ENCODE measurements around the gene CCDC152. TPM values are rescaled to one million over a fixed set of nuclear protein-coding genes. Genes with fewer than 3 reads are reported as not detected.
"Not testable (repeated sequence)": the region's sequence is repeated elsewhere in the genome, so short reads cannot be mapped to it uniquely, and the experiment has no call there.

Gene CCDC152
- total RNA-seq, 1 experiment from 2014 or later, result not detected

DNA sequence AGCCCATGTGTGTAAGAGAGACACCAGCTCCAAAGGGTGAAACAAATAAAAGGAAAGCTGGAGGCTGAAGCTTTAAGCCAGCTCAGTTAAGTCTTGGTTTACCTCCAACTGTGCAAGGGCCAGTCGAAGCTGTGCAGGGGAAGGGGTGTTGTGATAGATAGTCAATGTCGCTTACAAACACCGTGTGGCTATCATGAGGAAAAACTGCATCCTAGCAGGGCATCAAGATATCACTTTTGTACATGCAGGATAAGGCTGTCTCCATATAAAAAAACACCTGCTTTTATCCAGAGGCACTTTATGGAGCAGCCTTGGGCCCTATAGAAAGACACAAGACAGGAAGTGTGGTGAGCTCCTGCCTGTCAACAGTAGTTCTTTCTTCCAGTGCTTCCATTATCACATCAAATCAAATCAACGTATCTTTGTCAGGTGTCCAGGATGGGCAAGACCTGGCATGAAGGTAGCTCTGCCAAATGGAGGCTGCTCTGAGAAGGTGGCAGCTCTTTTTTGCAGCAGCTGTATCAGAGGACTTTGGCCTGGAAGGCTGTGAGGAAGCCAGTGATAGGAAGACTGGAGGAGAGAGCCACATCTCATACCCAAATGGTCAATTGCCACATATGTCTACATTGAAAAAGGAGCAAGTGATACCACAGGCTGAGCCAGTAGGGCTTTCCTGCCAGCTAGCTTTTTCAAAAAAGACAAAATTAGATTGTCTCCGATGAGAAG, 84.4 kb downstream of the CCDC152 start:
- Mint-ChIP-seq H3K9me3 (ENCODE audit: unreplicated experiment) (peaks cover 13% of the 10 kb centered on the region), H3K36me3 (ENCODE audit: insufficient read depth, unreplicated experiment) (no peaks in the 10 kb centered on the region), H3K4me1 (ENCODE audit: low read depth, unreplicated experiment) (peaks cover 18% of the 10 kb centered on the region), H3K4me3 (ENCODE audit: unreplicated experiment) (no peak overlapping the region), H3K27ac (ENCODE audit: unreplicated experiment) (no peak overlapping the region), H3K27me3 (ENCODE audit: insufficient read depth, unreplicated experiment) (no peaks in the 10 kb centered on the region)
- TF ChIP-seq, protein P1, sequence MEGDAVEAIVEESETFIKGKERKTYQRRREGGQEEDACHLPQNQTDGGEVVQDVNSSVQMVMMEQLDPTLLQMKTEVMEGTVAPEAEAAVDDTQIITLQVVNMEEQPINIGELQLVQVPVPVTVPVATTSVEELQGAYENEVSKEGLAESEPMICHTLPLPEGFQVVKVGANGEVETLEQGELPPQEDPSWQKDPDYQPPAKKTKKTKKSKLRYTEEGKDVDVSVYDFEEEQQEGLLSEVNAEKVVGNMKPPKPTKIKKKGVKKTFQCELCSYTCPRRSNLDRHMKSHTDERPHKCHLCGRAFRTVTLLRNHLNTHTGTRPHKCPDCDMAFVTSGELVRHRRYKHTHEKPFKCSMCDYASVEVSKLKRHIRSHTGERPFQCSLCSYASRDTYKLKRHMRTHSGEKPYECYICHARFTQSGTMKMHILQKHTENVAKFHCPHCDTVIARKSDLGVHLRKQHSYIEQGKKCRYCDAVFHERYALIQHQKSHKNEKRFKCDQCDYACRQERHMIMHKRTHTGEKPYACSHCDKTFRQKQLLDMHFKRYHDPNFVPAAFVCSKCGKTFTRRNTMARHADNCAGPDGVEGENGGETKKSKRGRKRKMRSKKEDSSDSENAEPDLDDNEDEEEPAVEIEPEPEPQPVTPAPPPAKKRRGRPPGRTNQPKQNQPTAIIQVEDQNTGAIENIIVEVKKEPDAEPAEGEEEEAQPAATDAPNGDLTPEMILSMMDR (IDR thresholded peaks at IDR 0.05; ENCODE audit: insufficient read depth in 1 of 2, low read depth in 1 of 2, low read length in 1 of 2, severe bottlenecking in 1 of 2, unreplicated experiment in 1 of 2), result no peak
- BruUV-seq (replicated peaks), result no TSS peak
- H3K36me3 ChIP-seq (ENCODE audit: control insufficient read depth, insufficient read depth, low read length), result no peaks in the 10 kb centered on the region
- DNase-seq, result no peak
- POLR2A ChIA-PET, result no interaction called here
- CTCF ChIA-PET, result no interaction called here
- H3K4me3 ChIP-seq (ENCODE audit: low read depth, low read length), result no peak overlapping the region
- intact Hi-C loops (cut with micrococcal nuclease; ENCODE audit: unreplicated experiment), result no loop called here
- H3K4me1 ChIP-seq, result peaks cover 12% of the 10 kb centered on the region
- no peaks in the 10 kb centered on the region for H3K9me3 ChIP-seq
- no peaks in the 10 kb centered on the region for H3K27me3 ChIP-seq (replicated peaks; ENCODE audit: control insufficient read depth, insufficient read depth, low read length)

DNA sequence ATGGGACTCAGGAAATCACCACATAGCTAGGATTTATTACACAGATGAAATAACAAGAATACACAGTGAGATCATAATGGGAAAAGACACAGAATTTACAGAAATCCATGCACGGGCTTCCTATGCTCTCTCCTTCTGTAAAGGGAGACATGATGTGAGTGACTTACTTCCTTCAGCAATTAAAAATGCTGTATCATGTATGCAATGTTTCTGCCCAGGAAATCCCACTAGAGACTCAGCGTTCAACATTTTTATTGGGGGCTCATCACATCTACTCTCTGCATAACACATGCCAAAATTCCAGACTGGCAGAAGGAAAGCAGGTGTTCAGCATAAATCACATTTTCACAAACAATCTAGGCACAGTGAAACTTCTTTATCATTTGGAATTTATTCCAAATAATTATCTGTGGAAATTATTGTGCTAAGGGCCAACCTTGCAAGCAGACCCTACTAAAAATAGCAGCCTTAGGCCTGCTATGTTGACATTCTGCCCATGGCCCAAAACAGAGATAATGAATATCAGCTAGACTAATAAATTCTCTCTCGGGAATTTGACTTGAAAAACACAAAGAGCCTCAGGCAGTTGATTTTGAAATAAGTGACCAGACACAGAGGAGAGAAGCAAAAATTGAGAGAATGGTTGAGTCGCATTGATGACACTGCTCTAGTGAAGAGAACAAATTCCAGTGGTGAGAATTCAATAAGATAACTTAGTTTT, 86.5 kb downstream of the CCDC152 start:
- ChIA-PET CTCF (interaction anchor here (1.0 kb wide), 1 partner anchor 46 kb away, joined by 4 read pairs; no protein-coding TSS in a partner anchor), POLR2A (no interaction called here)
- intact Hi-C loops (cut with micrococcal nuclease; ENCODE audit: unreplicated experiment), result no loop called here
- Mint-ChIP-seq H3K27me3 (ENCODE audit: insufficient read depth, unreplicated experiment) (no peaks in the 10 kb centered on the region), H3K4me1 (ENCODE audit: low read depth, unreplicated experiment) (peaks cover 18% of the 10 kb centered on the region), H3K4me3 (ENCODE audit: unreplicated experiment) (no peak overlapping the region), H3K27ac (ENCODE audit: unreplicated experiment) (peak overlapping the region; percentile 3), H3K9me3 (ENCODE audit: unreplicated experiment) (peaks cover 13% of the 10 kb centered on the region), H3K36me3 (ENCODE audit: insufficient read depth, unreplicated experiment) (no peaks in the 10 kb centered on the region)
- BruUV-seq (replicated peaks), result no TSS peak
- no peaks in the 10 kb centered on the region for H3K36me3 ChIP-seq (ENCODE audit: control insufficient read depth, insufficient read depth, low read length)
- H3K4me3 ChIP-seq (ENCODE audit: low read depth, low read length), result no peak overlapping the region
- DNase-seq, result no peak
- H3K27me3 ChIP-seq (replicated peaks; ENCODE audit: control insufficient read depth, insufficient read depth, low read length), result no peaks in the 10 kb centered on the region
- no peaks in the 10 kb centered on the region for H3K9me3 ChIP-seq
- peaks cover 12% of the 10 kb centered on the region for H3K4me1 ChIP-seq
- TF ChIP-seq, protein P1 (IDR thresholded peaks at IDR 0.05; ENCODE audit: insufficient read depth in 1 of 2, low read depth in 1 of 2, low read length in 1 of 2, severe bottlenecking in 1 of 2, unreplicated experiment in 1 of 2), result no peak

GRCh38 chr5:42843675-42844292, 87.2 kb downstream of the CCDC152 start:
- POLR2A ChIA-PET, result no interaction called here
- DNase-seq, result no peak
- H3K9me3 Mint-ChIP-seq (ENCODE audit: unreplicated experiment), result peaks cover 13% of the 10 kb centered on the region
- Histone ChIP-seq H3K36me3 (ENCODE audit: control insufficient read depth, insufficient read depth, low read length) (no peaks in the 10 kb centered on the region), H3K27me3 (replicated peaks; ENCODE audit: control insufficient read depth, insufficient read depth, low read length) (no peaks in the 10 kb centered on the region), H3K4me1 (peaks cover 12% of the 10 kb centered on the region), H3K9me3 (no peaks in the 10 kb centered on the region), H3K4me3 (ENCODE audit: low read depth, low read length) (no peak overlapping the region)
- peak overlapping the region; percentile 3 for H3K27ac Mint-ChIP-seq (ENCODE audit: unreplicated experiment)
- H3K27me3 Mint-ChIP-seq (ENCODE audit: insufficient read depth, unreplicated experiment), result no peaks in the 10 kb centered on the region
- H3K4me3 Mint-ChIP-seq (ENCODE audit: unreplicated experiment), result no peak overlapping the region
- BruUV-seq (replicated peaks), result no TSS peak
- intact Hi-C loops (cut with micrococcal nuclease; ENCODE audit: unreplicated experiment), result no loop called here
- CTCF ChIA-PET, result interaction anchor here (1.0 kb wide), 1 partner anchor 46 kb away, joined by 4 read pairs; no protein-coding TSS in a partner anchor
- peaks cover 18% of the 10 kb centered on the region for H3K4me1 Mint-ChIP-seq (ENCODE audit: low read depth, unreplicated experiment)
- no peaks in the 10 kb centered on the region for H3K36me3 Mint-ChIP-seq (ENCODE audit: insufficient read depth, unreplicated experiment)
- TF ChIP-seq, protein P1 (IDR thresholded peaks at IDR 0.05; ENCODE audit: insufficient read depth in 1 of 2, low read depth in 1 of 2, low read length in 1 of 2, severe bottlenecking in 1 of 2, unreplicated experiment in 1 of 2), result no peak

DNA sequence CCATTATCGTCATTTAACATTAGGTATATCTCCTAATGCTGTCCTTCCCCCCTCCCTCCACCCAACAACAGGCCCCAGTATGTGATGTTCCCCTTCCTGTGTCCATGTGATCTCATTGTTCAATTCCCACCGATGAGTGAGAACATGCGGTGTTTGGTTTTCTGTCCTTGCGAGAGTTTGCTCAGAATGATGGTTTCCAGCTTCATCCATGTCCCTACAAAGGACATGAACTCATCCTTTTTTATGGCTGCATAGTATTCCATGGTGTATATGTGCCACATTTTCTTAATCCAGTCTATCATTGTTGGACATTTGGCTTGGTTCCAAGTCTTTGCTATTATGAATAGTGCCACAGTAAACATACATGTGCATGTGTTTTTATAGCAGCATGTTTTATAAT, 87.8 kb downstream of the CCDC152 start:
- peaks cover 12% of the 10 kb centered on the region for H3K4me1 ChIP-seq
- peaks cover 13% of the 10 kb centered on the region for H3K9me3 Mint-ChIP-seq (ENCODE audit: unreplicated experiment)
- H3K27me3 Mint-ChIP-seq (ENCODE audit: insufficient read depth, unreplicated experiment); H3K36me3 Mint-ChIP-seq (ENCODE audit: insufficient read depth, unreplicated experiment); H3K4me3 Mint-ChIP-seq (ENCODE audit: unreplicated experiment); POLR2A ChIA-PET; H3K27ac Mint-ChIP-seq (ENCODE audit: unreplicated experiment); CTCF ChIA-PET; BruUV-seq (replicated peaks); H3K9me3 ChIP-seq; H3K36me3 ChIP-seq (ENCODE audit: control insufficient read depth, insufficient read depth, low read length); H3K4me3 ChIP-seq (ENCODE audit: low read depth, low read length); intact Hi-C loops (cut with micrococcal nuclease; ENCODE audit: unreplicated experiment); H3K27me3 ChIP-seq (replicated peaks; ENCODE audit: control insufficient read depth, insufficient read depth, low read length); DNase-seq: not testable (repeated sequence)
- peaks cover 18% of the 10 kb centered on the region for H3K4me1 Mint-ChIP-seq (ENCODE audit: low read depth, unreplicated experiment)

All from Caco-2 (cell line).